ENCODE data around the gene RNASEH2A. TPM values are rescaled to one million over a fixed set of nuclear protein-coding genes. Genes with fewer than 3 reads are reported as not detected.
A peak's percentile ranks its signal among the peaks of the same experiment; 100 is the strongest.

RNASEH2A gene
- polyA plus RNA-seq, 2 of the 4 experiments (the other 2 are of a cell fraction), result 37.2 to 45.5 TPM

DNA sequence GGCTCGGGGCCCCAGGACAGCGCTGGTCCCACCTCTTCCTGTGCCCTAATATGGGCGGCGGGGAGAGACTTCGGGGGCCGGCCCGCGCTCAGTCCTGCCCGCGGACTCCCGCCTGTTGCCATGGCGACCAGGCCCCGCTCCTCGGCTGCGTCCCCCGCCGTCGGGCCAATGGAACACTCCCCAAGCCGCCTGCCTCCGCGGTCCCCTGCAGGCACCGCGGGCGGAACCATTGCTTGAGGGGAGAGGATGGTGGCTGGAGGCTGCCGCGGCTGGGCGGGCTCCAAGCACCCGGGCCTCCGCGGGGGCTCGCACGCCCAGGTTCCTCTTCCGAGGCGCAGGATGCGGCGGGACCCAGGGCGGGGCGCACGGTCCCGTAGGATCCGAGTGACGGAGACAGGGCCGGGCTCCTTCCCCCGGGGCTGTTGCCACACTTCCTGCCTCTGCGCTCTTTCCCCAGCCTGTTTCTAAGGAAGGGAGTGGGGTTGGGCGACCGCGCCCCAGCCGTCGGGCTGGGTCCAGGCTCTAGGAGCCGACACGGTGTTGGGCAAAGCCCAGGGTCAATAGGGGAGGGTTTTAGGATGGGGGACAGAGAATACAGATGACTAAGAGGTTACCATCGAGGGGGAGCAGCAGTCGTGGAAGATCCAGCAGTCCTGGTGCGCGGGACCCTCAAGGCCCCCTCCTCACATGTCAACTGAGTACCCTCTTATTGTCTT, 16.3 kb upstream of the RNASEH2A start (continued):
- TF ChIP-seq HEYL (CRISPR knock-in tag; IDR thresholded peaks at IDR 0.05), result no peak
- peak; percentile 41 to 73; a peak in 3 of 4 replicates for TF ChIP-seq CEBPB (IDR thresholded peaks at IDR 0.05)
- TF ChIP-seq ZNF302 (CRISPR knock-in tag; IDR thresholded peaks at IDR 0.05), result no peak
- TF ChIP-seq, protein P1, sequence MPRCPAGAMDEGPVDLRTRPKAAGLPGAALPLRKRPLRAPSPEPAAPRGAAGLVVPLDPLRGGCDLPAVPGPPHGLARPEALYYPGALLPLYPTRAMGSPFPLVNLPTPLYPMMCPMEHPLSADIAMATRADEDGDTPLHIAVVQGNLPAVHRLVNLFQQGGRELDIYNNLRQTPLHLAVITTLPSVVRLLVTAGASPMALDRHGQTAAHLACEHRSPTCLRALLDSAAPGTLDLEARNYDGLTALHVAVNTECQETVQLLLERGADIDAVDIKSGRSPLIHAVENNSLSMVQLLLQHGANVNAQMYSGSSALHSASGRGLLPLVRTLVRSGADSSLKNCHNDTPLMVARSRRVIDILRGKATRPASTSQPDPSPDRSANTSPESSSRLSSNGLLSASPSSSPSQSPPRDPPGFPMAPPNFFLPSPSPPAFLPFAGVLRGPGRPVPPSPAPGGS (IDR thresholded peaks at IDR 0.05), result no peak
- no peak for TF ChIP-seq ZSCAN20 (CRISPR knock-in tag; IDR thresholded peaks at IDR 0.05)
- TF ChIP-seq ELK1 (IDR thresholded peaks at IDR 0.05; ENCODE audit: low read depth, low read length), result peak; percentile 62; the same call in 1 of the 2 replicates
- TF ChIP-seq ESRRA (IDR thresholded peaks at IDR 0.05; ENCODE audit: borderline replicate concordance, low read length), result no peak
- TF ChIP-seq BHLHE40 (IDR thresholded peaks at IDR 0.05; ENCODE audit: low read depth, low read length), result peak; percentile 56; the same call in 1 of the 2 replicates
- TF ChIP-seq, protein P2, sequence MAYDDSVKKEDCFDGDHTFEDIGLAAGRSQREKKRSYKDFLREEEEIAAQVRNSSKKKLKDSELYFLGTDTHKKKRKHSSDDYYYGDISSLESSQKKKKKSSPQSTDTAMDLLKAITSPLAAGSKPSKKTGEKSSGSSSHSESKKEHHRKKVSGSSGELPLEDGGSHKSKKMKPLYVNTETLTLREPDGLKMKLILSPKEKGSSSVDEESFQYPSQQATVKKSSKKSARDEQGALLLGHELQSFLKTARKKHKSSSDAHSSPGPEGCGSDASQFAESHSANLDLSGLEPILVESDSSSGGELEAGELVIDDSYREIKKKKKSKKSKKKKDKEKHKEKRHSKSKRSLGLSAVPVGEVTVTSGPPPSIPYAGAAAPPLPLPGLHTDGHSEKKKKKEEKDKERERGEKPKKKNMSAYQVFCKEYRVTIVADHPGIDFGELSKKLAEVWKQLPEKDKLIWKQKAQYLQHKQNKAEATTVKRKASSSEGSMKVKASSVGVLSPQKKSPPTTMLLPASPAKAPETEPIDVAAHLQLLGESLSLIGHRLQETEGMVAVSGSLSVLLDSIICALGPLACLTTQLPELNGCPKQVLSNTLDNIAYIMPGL (CRISPR knock-in tag; IDR thresholded peaks at IDR 0.05; ENCODE audit: borderline replicate concordance), result no peak
- TF ChIP-seq RARB (CRISPR knock-in tag; IDR thresholded peaks at IDR 0.05), result no peak
- peak; percentile 39; the same call in 1 of the 2 replicates for TF ChIP-seq GATA3 (IDR thresholded peaks at IDR 0.05; ENCODE audit: borderline replicate concordance)
- no peak for TF ChIP-seq ATOH8 (CRISPR knock-in tag; IDR thresholded peaks at IDR 0.05; ENCODE audit: low read depth)
- no peak for TF ChIP-seq PHF8 (IDR thresholded peaks at IDR 0.05; ENCODE audit: borderline replicate concordance, low read depth)
- no peak for TF ChIP-seq MAZ (IDR thresholded peaks at IDR 0.05; ENCODE audit: borderline replicate concordance, low read depth, low read length)
- peak; percentile 75 for TF ChIP-seq RFX5 (IDR thresholded peaks at IDR 0.05)
- TF ChIP-seq NR3C1 (IDR thresholded peaks at IDR 0.05), result no peak
- no peak for TF ChIP-seq KDM5A (IDR thresholded peaks at IDR 0.05)
- no peak; the same call in 1 of the 2 replicates for TF ChIP-seq E2F6 (IDR thresholded peaks at IDR 0.05; ENCODE audit: borderline replicate concordance, low read depth)
- no peak for TF ChIP-seq RAD21 (conservative IDR thresholded peaks at IDR 0.05 in 1 of 2, IDR thresholded peaks at IDR 0.05 in 1 of 2)
- TF ChIP-seq SREBF2 (IDR thresholded peaks at IDR 0.05), result no peak
- TF ChIP-seq ZFP36 (IDR thresholded peaks at IDR 0.05; ENCODE audit: borderline replicate concordance, partially characterized antibody), result peak; percentile 73
